HEK293 (cell line): ENCODE data around the gene IFNW1.
A peak's percentile ranks its signal among the peaks of the same experiment; 100 is the strongest.

ENCODE experiments used
- CTCF ChIA-PET: fragments of 350-600 bp; formaldehyde crosslinking; extraction: SDS; loops from one replicate; lab custom pipeline; 2021; ENCODE audit warnings: antibody characterized with exemption; lab: Yijun Ruan, JAX
- POLR2A ChIA-PET: fragments of 300-600 bp; formaldehyde crosslinking; extraction: SDS; loops from one replicate; lab custom pipeline; 2020; ENCODE audit warnings: antibody characterized with exemption, inconsistent platforms; lab: Yijun Ruan, JAX
- H3K27ac ChIP-seq: fragments of 200-500 bp; sonication (Bioruptor generic); 2 replicates; pipeline ENCODE4 v1.5.1; 2014; ENCODE audit warnings: low read depth, low read length, control low read depth, inconsistent platforms; ENCODE audit errors: extremely low read depth
- H3K36me3 ChIP-seq, 2 experiments: fragments of 200-500 bp in 1 of 2; sonication (Bioruptor generic) in 1 of 2; 1 replicate in 1 of 2; 2 replicates in 1 of 2; pipeline ENCODE4 v1.5.1; 2014 to 2017; ENCODE audit warnings: inconsistent platforms in 2 of 2, low read length in 2 of 2; ENCODE audit not compliant: control insufficient read depth in 2 of 2, insufficient read depth in 1 of 2
- H3K4me1 ChIP-seq: fragments of 200-500 bp; sonication (Bioruptor generic); 2 replicates; pipeline ENCODE4 v1.5.1; 2014; ENCODE audit warnings: mild to moderate bottlenecking, low read length, inconsistent platforms; ENCODE audit not compliant: control insufficient read depth, insufficient read depth
- H3K4me3 ChIP-seq: 2 replicates; pipeline ENCODE4 v1.5.1; 2011; ENCODE audit warnings: low read depth, mild to moderate bottlenecking, control low read depth, low read length, moderate library complexity
- H3K9me3 ChIP-seq: fragments of 200-500 bp; sonication (Bioruptor generic); 2 replicates; pipeline ENCODE4 v1.5.1; 2014; ENCODE audit warnings: low read depth, low read length, inconsistent platforms; ENCODE audit not compliant: control insufficient read depth, insufficient read depth
- GFI1B ChIP-seq: fragments of 450-650 bp; formaldehyde crosslinking; IDR thresholded peaks from 2 replicates; pipeline ENCODE4 v1.5.1; 2016; ENCODE audit warnings: missing biosample characterization, missing genetic modification characterization
- SCRT2 ChIP-seq: fragments of 450-650 bp; formaldehyde crosslinking; IDR thresholded peaks from 2 replicates; pipeline ENCODE4 v1.5.1; 2016; ENCODE audit warnings: missing biosample characterization, missing genetic modification characterization
- ZBTB20 ChIP-seq: fragments of 450-650 bp; formaldehyde crosslinking; IDR thresholded peaks from 2 replicates; pipeline ENCODE4 v1.5.1; 2016; ENCODE audit warnings: missing biosample characterization, missing genetic modification characterization
- ZBTB48 ChIP-seq: fragments of 450-650 bp; formaldehyde crosslinking; IDR thresholded peaks from 2 replicates; pipeline ENCODE4 v1.5.1; 2016; ENCODE audit warnings: missing biosample characterization, missing genetic modification characterization
- ZIC2 ChIP-seq: fragments of 450-650 bp; formaldehyde crosslinking; IDR thresholded peaks from 2 replicates; pipeline ENCODE4 v1.5.1; 2016; ENCODE audit warnings: missing biosample characterization, missing genetic modification characterization
- ZNF239 ChIP-seq: fragments of 450-650 bp; formaldehyde crosslinking; IDR thresholded peaks from 2 replicates; pipeline ENCODE4 v1.5.1; 2016; ENCODE audit warnings: missing biosample characterization, missing genetic modification characterization
- ZNF48 ChIP-seq: fragments of 450-650 bp; formaldehyde crosslinking; IDR thresholded peaks from 2 replicates; pipeline ENCODE4 v1.5.1; 2016; ENCODE audit warnings: missing biosample characterization, missing genetic modification characterization
- ZNF544 ChIP-seq: fragments of 450-650 bp; formaldehyde crosslinking; IDR thresholded peaks from 2 replicates; pipeline ENCODE4 v1.5.0; 2017; ENCODE audit warnings: missing biosample characterization, missing genetic modification characterization
- ZNF561 ChIP-seq: fragments of 450-650 bp; IDR thresholded peaks from 2 replicates; pipeline ENCODE4 v1.5.1; 2018; ENCODE audit warnings: missing biosample characterization, missing genetic modification characterization, borderline replicate concordance
- ZNF654 ChIP-seq: fragments of 450-650 bp; formaldehyde crosslinking; IDR thresholded peaks from 2 replicates; pipeline ENCODE4 v1.5.1; 2016; ENCODE audit warnings: low read depth, missing biosample characterization, missing genetic modification characterization
- ZXDB ChIP-seq: fragments of 450-650 bp; formaldehyde crosslinking; IDR thresholded peaks from 2 replicates; pipeline ENCODE4 v1.5.1; 2016; ENCODE audit warnings: missing biosample characterization, missing genetic modification characterization
- TF ChIP-seq, protein P1 (sequence below): fragments of 450-650 bp; formaldehyde crosslinking; IDR thresholded peaks from 2 replicates; pipeline ENCODE4 v1.5.1; 2016; ENCODE audit warnings: missing biosample characterization, missing genetic modification characterization
- TF ChIP-seq, protein P2 (sequence below): fragments of 450-650 bp; formaldehyde crosslinking; IDR thresholded peaks from 2 replicates; pipeline ENCODE4 v1.5.1; 2017; ENCODE audit warnings: missing biosample characterization, missing genetic modification characterization
- TF ChIP-seq, protein P3 (sequence below): fragments of 450-650 bp; formaldehyde crosslinking; IDR thresholded peaks from 2 replicates; pipeline ENCODE4 v1.5.1; 2016; ENCODE audit warnings: missing biosample characterization, missing genetic modification characterization, low read depth
- TF ChIP-seq, protein P4 (sequence below): fragments of 450-650 bp; formaldehyde crosslinking; IDR thresholded peaks from 2 replicates; pipeline ENCODE4 v1.5.1; 2016; ENCODE audit warnings: missing biosample characterization, missing genetic modification characterization
- TF ChIP-seq, protein P5 (sequence below): sonication (generic); formaldehyde crosslinking; IDR thresholded peaks from 2 replicates; pipeline ENCODE4 v1.8.1; 2022; ENCODE audit warnings: mild to moderate bottlenecking, moderate library complexity, missing genetic modification reagents
- TF ChIP-seq, protein P6 (sequence below): fragments of 450-650 bp; formaldehyde crosslinking; IDR thresholded peaks from 2 replicates; pipeline ENCODE4 v1.5.1; 2016; ENCODE audit warnings: missing biosample characterization, missing genetic modification characterization
- TF ChIP-seq, protein P7 (sequence below): fragments of 450-650 bp; formaldehyde crosslinking; IDR thresholded peaks from 2 replicates; pipeline ENCODE4 v1.5.1; 2016; ENCODE audit warnings: missing biosample characterization, missing genetic modification characterization

IFNW1 gene

DNA sequence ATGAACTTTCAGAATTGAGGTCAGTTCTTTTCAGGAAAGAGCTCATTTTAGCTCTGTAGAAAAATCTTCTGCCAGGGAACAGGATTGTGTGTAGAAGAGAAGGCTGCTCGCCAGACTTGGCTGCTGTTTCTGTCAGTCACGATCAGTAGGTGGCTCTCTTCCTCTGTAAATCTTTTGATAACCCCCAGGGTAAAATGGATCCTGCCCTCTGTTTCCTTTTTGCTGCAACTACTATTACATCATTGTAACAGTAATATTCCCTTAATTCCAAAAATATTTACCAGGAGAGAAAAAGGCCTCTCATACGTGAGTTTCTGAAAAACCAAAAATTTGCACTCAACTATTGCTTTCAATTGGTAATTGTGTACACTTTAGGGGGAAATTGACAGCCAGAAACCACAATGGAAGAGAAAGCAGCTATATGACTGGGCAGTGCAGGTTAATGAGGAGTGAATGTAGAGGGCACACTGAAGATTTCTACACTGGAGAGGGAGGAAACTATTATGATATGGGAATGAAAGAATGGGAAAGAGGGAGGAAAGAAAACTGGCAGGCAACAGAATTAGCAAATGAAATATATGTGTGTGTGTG lies 12.5 kb upstream of the IFNW1 start (continued):
- TF ChIP-seq, protein P1, sequence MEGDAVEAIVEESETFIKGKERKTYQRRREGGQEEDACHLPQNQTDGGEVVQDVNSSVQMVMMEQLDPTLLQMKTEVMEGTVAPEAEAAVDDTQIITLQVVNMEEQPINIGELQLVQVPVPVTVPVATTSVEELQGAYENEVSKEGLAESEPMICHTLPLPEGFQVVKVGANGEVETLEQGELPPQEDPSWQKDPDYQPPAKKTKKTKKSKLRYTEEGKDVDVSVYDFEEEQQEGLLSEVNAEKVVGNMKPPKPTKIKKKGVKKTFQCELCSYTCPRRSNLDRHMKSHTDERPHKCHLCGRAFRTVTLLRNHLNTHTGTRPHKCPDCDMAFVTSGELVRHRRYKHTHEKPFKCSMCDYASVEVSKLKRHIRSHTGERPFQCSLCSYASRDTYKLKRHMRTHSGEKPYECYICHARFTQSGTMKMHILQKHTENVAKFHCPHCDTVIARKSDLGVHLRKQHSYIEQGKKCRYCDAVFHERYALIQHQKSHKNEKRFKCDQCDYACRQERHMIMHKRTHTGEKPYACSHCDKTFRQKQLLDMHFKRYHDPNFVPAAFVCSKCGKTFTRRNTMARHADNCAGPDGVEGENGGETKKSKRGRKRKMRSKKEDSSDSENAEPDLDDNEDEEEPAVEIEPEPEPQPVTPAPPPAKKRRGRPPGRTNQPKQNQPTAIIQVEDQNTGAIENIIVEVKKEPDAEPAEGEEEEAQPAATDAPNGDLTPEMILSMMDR (tag by site-specific recombination), result peak; percentile 35; the same call in 1 of the 2 replicates
- TF ChIP-seq ZXDB (tag by site-specific recombination) (no peak), ZIC2 (tag by site-specific recombination) (no peak), ZNF239 (no peak), ZNF654 (tag by site-specific recombination) (peak; percentile 50)
- TF ChIP-seq, protein P2, sequence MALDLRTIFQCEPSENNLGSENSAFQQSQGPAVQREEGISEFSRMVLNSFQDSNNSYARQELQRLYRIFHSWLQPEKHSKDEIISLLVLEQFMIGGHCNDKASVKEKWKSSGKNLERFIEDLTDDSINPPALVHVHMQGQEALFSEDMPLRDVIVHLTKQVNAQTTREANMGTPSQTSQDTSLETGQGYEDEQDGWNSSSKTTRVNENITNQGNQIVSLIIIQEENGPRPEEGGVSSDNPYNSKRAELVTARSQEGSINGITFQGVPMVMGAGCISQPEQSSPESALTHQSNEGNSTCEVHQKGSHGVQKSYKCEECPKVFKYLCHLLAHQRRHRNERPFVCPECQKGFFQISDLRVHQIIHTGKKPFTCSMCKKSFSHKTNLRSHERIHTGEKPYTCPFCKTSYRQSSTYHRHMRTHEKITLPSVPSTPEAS (tag by site-specific recombination), result 0 out of 2 replicates have a peak, but pooled peaks have one; percentile 10
- TF ChIP-seq, protein P3, sequence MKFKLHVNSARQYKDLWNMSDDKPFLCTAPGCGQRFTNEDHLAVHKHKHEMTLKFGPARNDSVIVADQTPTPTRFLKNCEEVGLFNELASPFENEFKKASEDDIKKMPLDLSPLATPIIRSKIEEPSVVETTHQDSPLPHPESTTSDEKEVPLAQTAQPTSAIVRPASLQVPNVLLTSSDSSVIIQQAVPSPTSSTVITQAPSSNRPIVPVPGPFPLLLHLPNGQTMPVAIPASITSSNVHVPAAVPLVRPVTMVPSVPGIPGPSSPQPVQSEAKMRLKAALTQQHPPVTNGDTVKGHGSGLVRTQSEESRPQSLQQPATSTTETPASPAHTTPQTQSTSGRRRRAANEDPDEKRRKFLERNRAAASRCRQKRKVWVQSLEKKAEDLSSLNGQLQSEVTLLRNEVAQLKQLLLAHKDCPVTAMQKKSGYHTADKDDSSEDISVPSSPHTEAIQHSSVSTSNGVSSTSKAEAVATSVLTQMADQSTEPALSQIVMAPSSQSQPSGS (tag by site-specific recombination), result 0 out of 2 replicates have a peak, but pooled peaks have one; percentile 22
- TF ChIP-seq, all 188 proteins: peak for 5

DNA sequence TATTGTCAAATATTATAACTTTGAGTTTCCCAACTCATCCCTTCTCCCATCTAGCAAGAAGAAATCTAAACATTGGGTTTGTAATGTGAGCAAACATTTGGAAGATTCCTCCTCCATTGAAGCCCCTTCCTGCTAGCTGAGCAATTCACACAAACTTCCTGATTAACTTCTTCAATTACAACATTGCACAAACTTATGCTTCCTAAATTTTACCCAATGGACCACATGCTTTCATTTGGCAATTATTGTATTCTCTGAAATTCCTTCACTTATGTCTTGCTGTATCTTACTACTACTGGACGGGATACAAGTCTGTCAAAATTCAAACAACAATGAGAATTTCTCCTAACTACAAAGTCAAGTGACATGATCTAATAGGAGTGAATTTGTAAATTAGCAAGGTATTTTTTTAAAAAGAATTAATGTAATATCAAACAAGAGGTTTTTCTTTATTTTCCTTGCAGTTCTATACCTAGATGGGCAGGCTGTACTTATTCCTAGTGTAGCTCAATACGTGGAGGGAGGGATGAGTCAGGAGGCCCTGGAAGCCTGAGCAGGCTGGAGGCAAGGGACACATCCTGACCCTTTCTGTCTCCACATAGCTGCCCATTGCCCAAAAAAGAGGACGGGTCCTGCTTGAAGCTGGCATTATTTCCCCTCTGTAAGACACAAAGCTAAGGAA lies 11.8 kb upstream of the IFNW1 start:
- TF ChIP-seq, protein P4, sequence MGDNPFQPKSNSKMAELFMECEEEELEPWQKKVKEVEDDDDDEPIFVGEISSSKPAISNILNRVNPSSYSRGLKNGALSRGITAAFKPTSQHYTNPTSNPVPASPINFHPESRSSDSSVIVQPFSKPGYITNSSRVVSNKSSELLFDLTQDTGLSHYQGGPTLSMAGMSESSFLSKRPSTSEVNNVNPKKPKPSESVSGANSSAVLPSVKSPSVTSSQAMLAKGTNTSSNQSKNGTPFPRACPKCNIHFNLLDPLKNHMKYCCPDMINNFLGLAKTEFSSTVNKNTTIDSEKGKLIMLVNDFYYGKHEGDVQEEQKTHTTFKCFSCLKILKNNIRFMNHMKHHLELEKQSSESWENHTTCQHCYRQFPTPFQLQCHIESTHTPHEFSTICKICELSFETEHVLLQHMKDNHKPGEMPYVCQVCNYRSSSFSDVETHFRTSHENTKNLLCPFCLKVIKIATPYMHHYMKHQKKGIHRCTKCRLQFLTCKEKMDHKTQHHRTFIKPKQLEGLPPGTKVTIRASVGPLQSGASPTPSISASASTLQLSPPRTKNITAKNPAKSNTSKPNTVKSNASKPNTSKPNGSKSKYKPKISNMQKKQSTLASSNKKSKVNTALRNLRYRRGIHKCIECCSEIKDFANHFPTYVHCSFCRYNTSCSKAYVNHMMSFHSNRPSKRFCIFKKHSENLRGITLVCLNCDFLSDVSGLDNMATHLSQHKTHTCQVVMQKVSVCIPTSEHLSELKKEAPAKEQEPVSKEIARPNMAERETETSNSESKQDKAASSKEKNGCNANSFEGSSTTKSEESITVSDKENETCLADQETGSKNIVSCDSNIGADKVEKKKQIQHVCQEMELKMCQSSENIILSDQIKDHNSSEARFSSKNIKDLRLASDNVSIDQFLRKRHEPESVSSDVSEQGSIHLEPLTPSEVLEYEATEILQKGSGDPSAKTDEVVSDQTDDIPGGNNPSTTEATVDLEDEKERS (tag by site-specific recombination), result no peak
- peak; percentile 43; the same call in 1 of the 2 replicates for TF ChIP-seq ZBTB20
- TF ChIP-seq ZBTB48, result 0 out of 2 replicates have a peak, but pooled peaks have one; percentile 32
- CTCF ChIA-PET, result interaction anchor here (0.6 to 1.6 kb wide), 17 partner anchors 10 to 772 kb away, joined by 3 to 8 read pairs (median 3); no protein-coding TSS in a partner anchor
- no peaks in the 10 kb centered on the region for H3K9me3 ChIP-seq
- POLR2A ChIA-PET, result no interaction called here
- H3K27ac ChIP-seq, result no peak overlapping the region
- H3K36me3 ChIP-seq, result no peaks in the 10 kb centered on the region
- H3K4me1 ChIP-seq, result no peaks in the 10 kb centered on the region
- H3K4me3 ChIP-seq, result no peak overlapping the region

DNA sequence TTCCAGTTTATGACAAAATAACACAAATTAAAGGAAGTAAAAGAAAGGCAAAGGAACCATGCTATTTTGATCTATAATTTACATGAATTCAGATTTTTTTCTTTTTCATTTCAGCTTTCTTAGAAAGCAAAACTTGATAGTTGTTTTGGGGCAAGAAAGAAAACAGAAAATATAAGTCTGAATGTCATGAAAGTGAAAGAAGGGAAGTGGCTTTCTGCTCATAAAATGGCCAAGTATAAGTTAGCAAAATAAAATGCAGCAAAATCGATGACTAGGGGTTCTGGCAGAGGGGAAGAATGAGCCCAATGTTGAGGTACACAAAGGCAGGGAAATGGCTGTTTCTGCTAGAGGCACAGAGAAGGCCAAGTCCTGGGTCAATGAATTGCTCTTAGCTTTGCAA lies 3.0 kb upstream of the IFNW1 start:
- CTCF ChIA-PET, result no interaction called here
- Histone ChIP-seq H3K4me1 (no peaks in the 10 kb centered on the region), H3K27ac (no peak overlapping the region), H3K4me3 (no peak overlapping the region), H3K36me3 (no peaks in the 10 kb centered on the region), H3K9me3 (no peaks in the 10 kb centered on the region)
- POLR2A ChIA-PET, result no interaction called here
- TF ChIP-seq ZNF561 (no peak), GFI1B (no peak), ZNF48 (tag by site-specific recombination) (no peak), ZNF544 (tag by site-specific recombination) (no peak), SCRT2 (tag by site-specific recombination) (no peak)
- TF ChIP-seq, protein P5, sequence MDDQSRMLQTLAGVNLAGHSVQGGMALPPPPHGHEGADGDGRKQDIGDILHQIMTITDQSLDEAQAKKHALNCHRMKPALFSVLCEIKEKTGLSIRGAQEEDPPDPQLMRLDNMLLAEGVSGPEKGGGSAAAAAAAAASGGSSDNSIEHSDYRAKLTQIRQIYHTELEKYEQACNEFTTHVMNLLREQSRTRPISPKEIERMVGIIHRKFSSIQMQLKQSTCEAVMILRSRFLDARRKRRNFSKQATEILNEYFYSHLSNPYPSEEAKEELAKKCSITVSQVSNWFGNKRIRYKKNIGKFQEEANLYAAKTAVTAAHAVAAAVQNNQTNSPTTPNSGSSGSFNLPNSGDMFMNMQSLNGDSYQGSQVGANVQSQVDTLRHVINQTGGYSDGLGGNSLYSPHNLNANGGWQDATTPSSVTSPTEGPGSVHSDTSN, result no peak
- TF ChIP-seq, protein P2 (tag by site-specific recombination), result no peak
- TF ChIP-seq, protein P6, sequence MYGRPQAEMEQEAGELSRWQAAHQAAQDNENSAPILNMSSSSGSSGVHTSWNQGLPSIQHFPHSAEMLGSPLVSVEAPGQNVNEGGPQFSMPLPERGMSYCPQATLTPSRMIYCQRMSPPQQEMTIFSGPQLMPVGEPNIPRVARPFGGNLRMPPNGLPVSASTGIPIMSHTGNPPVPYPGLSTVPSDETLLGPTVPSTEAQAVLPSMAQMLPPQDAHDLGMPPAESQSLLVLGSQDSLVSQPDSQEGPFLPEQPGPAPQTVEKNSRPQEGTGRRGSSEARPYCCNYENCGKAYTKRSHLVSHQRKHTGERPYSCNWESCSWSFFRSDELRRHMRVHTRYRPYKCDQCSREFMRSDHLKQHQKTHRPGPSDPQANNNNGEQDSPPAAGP (tag by site-specific recombination), result no peak
- TF ChIP-seq, protein P7, sequence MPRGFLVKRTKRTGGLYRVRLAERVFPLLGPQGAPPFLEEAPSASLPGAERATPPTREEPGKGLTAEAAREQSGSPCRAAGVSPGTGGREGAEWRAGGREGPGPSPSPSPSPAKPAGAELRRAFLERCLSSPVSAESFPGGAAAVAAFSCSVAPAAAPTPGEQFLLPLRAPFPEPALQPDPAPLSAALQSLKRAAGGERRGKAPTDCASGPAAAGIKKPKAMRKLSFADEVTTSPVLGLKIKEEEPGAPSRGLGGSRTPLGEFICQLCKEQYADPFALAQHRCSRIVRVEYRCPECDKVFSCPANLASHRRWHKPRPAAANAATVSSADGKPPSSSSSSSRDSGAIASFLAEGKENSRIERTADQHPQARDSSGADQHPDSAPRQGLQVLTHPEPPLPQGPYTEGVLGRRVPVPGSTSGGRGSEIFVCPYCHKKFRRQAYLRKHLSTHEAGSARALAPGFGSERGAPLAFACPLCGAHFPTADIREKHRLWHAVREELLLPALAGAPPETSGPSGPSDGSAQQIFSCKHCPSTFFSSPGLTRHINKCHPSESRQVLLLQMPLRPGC (tag by site-specific recombination), result no peak
